ENCODE results near the gene BRINP3.
"Not testable (repeated sequence)": the region's sequence is repeated elsewhere in the genome, so short reads cannot be mapped to it uniquely, and the experiment has no call there.

BRINP3 gene

GRCh38 chr1:190124068-190124467 is 353.6 kb downstream of the BRINP3 start:
- DNase-seq (ENCODE audit: low read depth in 4 of 4, low spot score in 1 of 4), result no peak

- DNase-seq (ENCODE audit: low read depth in 4 of 4, low spot score in 1 of 4), result not testable (repeated sequence)
Observed at GRCh38 chr1:190120564-190120963, 357.1 kb downstream of the BRINP3 start.

- DNase-seq (ENCODE audit: low read depth in 4 of 4, low spot score in 1 of 4), result no peak
Observed at GRCh38 chr1:190119683-190120082, 358.0 kb downstream of the BRINP3 start.

GRCh38 chr1:190116921-190117320 is 360.7 kb downstream of the BRINP3 start:
- DNase-seq (ENCODE audit: low read depth in 4 of 4, low spot score in 1 of 4), result no peak

- DNase-seq (ENCODE audit: low read depth in 4 of 4, low spot score in 1 of 4), result no peak
Observed at GRCh38 chr1:190104961-190105360, 372.7 kb downstream of the BRINP3 start.

- no peak for DNase-seq (ENCODE audit: low read depth in 4 of 4, low spot score in 1 of 4)
Observed at GRCh38 chr1:190102757-190103326, 374.8 kb downstream of the BRINP3 start.

GRCh38 chr1:190101756-190102155 is 375.9 kb downstream of the BRINP3 start:
- no peak for DNase-seq (ENCODE audit: low read depth in 4 of 4, low spot score in 1 of 4)

- DNase-seq (ENCODE audit: low read depth in 4 of 4, low spot score in 1 of 4), result no peak
Observed at GRCh38 chr1:190098756-190099155, 378.9 kb downstream of the BRINP3 start.

GRCh38 chr1:190098107-190098506 is 379.6 kb downstream of the BRINP3 start:
- DNase-seq (ENCODE audit: low read depth in 4 of 4, low spot score in 1 of 4), result no peak

GRCh38 chr1:190095596-190095995 is 382.1 kb downstream of the BRINP3 start:
- DNase-seq (ENCODE audit: low read depth in 4 of 4, low spot score in 1 of 4), result no peak

GRCh38 chr1:190084552-190084951 is 393.1 kb downstream of the BRINP3 start:
- DNase-seq (ENCODE audit: low read depth in 4 of 4, low spot score in 1 of 4), result no peak

- DNase-seq (ENCODE audit: low read depth in 4 of 4, low spot score in 1 of 4), result no peak
Observed at GRCh38 chr1:190068304-190068703, 409.4 kb downstream of the BRINP3 start.

- no peak for DNase-seq (ENCODE audit: low read depth in 4 of 4, low spot score in 1 of 4)
Observed at GRCh38 chr1:190067592-190067991, 410.1 kb downstream of the BRINP3 start.

GRCh38 chr1:190066011-190066410 is 411.7 kb downstream of the BRINP3 start:
- DNase-seq (ENCODE audit: low read depth in 4 of 4, low spot score in 1 of 4), result no peak

GRCh38 chr1:190049314-190049713 is 428.4 kb downstream of the BRINP3 start:
- no peak for DNase-seq (ENCODE audit: low read depth in 4 of 4, low spot score in 1 of 4)
